HL-60 (cell line): ENCODE data around the gene HUNK.

Experiments
- DNase-seq, 2 experiments: peaks; one replicate each; pipeline ENCODE4 v3.0.0-alpha.2; 2010 to 2020; ENCODE audit warnings: low read depth in 1 of 2, low spot score in 1 of 2
- H3K27ac ChIP-seq: fragments of 250-450 bp; sonication (Bioruptor Pico); replicated peaks from 2 replicates; pipeline ENCODE4 v1.5.1; 2020; ENCODE audit warnings: mild to moderate bottlenecking, moderate library complexity
- H3K27me3 ChIP-seq: fragments of 250-450 bp; sonication (Bioruptor Pico); 2 replicates; pipeline ENCODE4 v1.5.1; 2021; ENCODE audit warnings: mild to moderate bottlenecking, moderate library complexity; ENCODE audit not compliant: insufficient read depth, poor library complexity, severe bottlenecking
- H3K4me3 ChIP-seq: replicated peaks from 2 replicates; pipeline ENCODE4 v1.5.1; 2011; ENCODE audit warnings: mild to moderate bottlenecking, control low read depth, low read length; ENCODE audit not compliant: insufficient read depth
- GABPA ChIP-seq: IDR thresholded peaks from 2 replicates; pipeline ENCODE4 v1.6.1; 2012; ENCODE audit warnings: low read depth
- POLR2AphosphoS5 ChIP-seq: IDR thresholded peaks from 2 replicates; pipeline ENCODE4 v1.6.1; 2012; ENCODE audit warnings: low read depth
- SPI1 ChIP-seq: IDR thresholded peaks from 2 replicates; pipeline ENCODE4 v1.6.1; 2012; ENCODE audit warnings: low read depth, mild to moderate bottlenecking, borderline replicate concordance
- TF ChIP-seq, protein P1 (sequence below): IDR thresholded peaks from one replicate; pipeline ENCODE4 v1.5.1; 2011; ENCODE audit warnings: low read length, control low read depth, inconsistent platforms; ENCODE audit not compliant: insufficient read depth
- TF ChIP-seq, protein P2 (sequence below): IDR thresholded peaks from 2 replicates; pipeline ENCODE4 v1.6.1; 2012; ENCODE audit warnings: low read depth; ENCODE audit not compliant: insufficient replicate concordance

HUNK gene

DNA sequence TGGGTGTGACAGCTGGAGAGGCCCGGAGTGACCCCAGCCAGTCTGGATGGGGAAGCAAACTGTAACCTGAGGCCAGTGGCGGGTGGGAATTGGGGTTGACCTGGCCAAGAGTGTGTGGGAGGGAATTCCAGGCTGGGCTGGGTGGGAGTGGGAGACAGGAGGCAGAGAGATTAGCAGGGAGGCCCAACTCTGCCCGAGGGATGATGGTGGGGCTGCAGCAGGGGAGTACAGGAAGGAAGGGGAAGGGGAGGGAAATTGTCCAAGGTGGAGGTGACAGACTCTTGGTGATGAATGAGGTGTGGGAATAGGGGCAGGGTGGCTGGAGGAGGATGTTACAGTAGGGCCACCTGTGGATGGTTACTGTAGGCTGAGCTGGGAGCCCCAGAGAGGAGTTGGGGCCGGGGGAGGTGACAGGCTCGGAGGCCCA lies 40.4 kb downstream of the HUNK start:
- TF ChIP-seq POLR2AphosphoS5 (no peak), SPI1 (no peak), GABPA (no peak)
- TF ChIP-seq, protein P1, sequence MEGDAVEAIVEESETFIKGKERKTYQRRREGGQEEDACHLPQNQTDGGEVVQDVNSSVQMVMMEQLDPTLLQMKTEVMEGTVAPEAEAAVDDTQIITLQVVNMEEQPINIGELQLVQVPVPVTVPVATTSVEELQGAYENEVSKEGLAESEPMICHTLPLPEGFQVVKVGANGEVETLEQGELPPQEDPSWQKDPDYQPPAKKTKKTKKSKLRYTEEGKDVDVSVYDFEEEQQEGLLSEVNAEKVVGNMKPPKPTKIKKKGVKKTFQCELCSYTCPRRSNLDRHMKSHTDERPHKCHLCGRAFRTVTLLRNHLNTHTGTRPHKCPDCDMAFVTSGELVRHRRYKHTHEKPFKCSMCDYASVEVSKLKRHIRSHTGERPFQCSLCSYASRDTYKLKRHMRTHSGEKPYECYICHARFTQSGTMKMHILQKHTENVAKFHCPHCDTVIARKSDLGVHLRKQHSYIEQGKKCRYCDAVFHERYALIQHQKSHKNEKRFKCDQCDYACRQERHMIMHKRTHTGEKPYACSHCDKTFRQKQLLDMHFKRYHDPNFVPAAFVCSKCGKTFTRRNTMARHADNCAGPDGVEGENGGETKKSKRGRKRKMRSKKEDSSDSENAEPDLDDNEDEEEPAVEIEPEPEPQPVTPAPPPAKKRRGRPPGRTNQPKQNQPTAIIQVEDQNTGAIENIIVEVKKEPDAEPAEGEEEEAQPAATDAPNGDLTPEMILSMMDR: no peak
- TF ChIP-seq, protein P2, sequence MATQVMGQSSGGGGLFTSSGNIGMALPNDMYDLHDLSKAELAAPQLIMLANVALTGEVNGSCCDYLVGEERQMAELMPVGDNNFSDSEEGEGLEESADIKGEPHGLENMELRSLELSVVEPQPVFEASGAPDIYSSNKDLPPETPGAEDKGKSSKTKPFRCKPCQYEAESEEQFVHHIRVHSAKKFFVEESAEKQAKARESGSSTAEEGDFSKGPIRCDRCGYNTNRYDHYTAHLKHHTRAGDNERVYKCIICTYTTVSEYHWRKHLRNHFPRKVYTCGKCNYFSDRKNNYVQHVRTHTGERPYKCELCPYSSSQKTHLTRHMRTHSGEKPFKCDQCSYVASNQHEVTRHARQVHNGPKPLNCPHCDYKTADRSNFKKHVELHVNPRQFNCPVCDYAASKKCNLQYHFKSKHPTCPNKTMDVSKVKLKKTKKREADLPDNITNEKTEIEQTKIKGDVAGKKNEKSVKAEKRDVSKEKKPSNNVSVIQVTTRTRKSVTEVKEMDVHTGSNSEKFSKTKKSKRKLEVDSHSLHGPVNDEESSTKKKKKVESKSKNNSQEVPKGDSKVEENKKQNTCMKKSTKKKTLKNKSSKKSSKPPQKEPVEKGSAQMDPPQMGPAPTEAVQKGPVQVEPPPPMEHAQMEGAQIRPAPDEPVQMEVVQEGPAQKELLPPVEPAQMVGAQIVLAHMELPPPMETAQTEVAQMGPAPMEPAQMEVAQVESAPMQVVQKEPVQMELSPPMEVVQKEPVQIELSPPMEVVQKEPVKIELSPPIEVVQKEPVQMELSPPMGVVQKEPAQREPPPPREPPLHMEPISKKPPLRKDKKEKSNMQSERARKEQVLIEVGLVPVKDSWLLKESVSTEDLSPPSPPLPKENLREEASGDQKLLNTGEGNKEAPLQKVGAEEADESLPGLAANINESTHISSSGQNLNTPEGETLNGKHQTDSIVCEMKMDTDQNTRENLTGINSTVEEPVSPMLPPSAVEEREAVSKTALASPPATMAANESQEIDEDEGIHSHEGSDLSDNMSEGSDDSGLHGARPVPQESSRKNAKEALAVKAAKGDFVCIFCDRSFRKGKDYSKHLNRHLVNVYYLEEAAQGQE: no peak
- H3K27me3 ChIP-seq: no peaks in the 10 kb centered on the region
- no peak overlapping the region for H3K4me3 ChIP-seq
- DNase-seq: no peak
- no peak overlapping the region for H3K27ac ChIP-seq

DNA sequence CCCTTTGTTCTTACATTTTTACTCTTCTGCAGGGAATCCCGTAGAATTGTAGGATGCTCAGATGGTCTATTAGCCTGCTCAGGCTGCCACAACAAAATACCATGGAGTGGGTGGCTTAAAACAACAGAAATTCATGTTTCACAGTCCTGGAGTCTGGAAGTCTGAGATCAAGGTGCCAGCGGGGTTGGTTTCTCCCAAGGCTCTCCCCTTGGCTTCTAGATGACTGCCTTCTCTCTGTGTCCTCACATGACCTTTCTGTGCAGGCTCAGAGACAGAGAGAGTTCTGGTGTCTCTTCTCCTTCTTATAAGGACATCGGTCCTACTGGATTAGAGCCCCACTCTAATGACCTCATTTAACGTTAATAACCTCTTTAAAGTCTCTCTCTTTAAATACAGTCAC lies 41.7 kb downstream of the HUNK start:
- Histone ChIP-seq H3K4me3 (no peak overlapping the region), H3K27me3 (no peaks in the 10 kb centered on the region), H3K27ac (no peak overlapping the region)
- no peak for DNase-seq
- TF ChIP-seq GABPA (no peak), POLR2AphosphoS5 (no peak), SPI1 (no peak)
- TF ChIP-seq, protein P1: no peak
- TF ChIP-seq, protein P2: no peak

DNA sequence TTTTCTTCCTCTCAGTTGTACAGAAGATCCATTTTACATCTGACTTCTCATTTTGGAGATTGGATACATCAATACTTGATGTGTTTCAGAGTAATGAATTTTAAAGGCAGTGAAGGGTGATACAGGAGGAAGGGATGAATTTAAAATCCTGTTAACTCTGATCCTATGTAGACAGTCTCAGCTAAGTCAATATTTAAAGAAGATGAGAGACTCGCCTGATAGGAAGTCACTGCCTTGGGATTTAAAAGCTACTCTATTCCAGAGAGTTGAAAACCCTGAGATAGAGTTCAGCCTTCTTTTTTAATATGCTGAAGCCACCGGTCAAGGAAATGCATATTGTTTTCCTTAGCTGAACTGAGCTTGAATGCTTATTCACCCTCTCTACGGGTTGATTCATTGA lies 42.7 kb downstream of the HUNK start:
- TF ChIP-seq POLR2AphosphoS5: no peak
- no peak for TF ChIP-seq SPI1
- Histone ChIP-seq H3K4me3 (no peak overlapping the region), H3K27ac (no peak overlapping the region), H3K27me3 (no peaks in the 10 kb centered on the region)
- no peak for DNase-seq

DNA sequence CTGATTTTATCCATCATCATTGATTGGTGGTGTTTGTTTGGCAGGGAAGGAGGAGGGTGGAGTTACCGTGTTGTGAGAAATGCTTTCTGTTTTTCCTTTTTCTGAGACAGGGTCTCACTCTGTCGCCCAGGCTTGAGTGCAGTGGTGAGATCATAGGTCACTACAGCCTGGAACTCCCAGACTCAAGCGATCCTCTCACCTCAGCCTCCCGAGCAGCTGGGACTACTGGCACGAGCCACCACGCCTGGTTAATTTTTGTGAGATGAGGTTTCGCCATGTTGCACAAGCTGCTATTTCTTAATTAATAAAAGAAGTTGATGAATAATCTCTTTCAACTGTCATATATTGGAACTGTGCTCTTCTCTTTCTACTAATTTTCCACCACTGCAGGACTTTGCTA lies 44.3 kb downstream of the HUNK start:
- H3K27ac ChIP-seq: no peak overlapping the region
- DNase-seq: no peak
- TF ChIP-seq SPI1: no peak
- TF ChIP-seq POLR2AphosphoS5: no peak
- TF ChIP-seq, protein P2: no peak
- TF ChIP-seq, protein P1: no peak
- no peak for TF ChIP-seq GABPA
- no peaks in the 10 kb centered on the region for H3K27me3 ChIP-seq
- no peak overlapping the region for H3K4me3 ChIP-seq
